Brain pericyte (primary cell): ENCODE results near the gene TLCD4.

Experiments
- DNase-seq: peaks from one replicate; pipeline ENCODE4 v3.0.0-alpha.2; 2012; ENCODE audit warnings: low read depth, low spot score

The TLCD4 gene

DNA sequence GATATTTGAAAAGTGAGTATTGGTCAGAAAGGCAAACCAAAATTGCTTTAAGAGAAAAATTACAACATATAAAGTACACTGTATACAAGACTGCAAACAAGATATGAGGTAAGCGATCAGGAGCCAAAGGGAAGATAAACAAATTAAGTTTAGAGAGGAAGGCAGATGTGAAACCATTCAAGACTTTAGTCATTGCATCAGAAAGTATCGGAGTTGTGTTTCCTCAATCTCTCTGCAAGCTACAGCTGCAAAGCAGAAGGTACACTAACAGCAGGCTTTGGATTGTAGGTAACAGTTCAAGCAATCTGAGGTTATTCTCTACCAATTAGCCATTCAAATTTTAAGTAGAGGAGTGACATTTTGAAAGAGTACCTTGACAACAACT lies 21.3 kb upstream of the TLCD4 start:
- no peak for DNase-seq

DNA sequence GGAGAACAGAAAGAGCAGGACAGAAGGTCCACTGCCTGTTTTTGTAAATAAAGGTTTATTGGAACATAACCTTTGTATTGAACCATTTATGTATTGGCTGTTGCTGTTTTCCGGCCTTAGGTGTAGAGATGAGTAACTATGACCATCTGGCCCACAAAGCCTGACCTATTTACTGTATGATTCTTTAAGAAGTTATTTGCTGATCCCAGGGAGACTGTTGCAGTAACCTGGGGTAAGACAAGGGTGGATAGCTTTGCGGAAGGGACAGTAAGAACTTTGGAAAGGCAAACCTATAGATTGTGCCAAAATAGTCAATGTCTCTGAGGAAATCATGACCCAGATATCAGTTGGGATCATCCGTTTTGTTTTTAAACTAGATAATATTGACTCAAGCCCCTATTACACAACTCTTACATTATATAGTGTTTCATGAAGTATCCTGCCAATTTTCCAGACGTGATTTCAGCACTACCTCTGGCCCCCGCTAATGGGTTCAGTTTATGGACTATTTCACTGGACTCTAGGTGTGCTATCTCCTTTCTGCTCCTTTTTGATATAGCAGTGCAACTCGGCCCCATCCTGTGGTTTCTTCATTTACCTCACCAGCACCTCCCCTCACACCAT lies 20.8 kb upstream of the TLCD4 start:
- DNase-seq, result no peak

DNA sequence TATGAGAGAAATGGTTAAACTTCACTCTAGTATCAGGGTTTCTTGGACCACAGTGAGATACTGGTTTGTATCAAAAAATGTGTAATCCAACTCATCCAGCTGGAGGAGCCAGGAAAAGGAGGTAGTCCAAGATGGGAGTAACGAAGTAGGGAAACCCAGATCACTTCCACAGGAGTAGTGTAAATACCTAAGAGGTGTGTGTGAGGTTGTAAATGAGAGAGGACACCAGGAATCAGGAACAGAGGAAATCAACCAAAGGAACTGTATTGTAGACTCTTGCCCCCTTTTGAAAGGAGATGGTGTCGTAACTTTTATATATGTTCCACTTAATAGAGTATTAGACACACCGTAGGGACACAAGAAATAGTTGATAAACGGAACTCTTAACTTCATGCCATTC lies 19.7 kb upstream of the TLCD4 start:
- no peak for DNase-seq

DNA sequence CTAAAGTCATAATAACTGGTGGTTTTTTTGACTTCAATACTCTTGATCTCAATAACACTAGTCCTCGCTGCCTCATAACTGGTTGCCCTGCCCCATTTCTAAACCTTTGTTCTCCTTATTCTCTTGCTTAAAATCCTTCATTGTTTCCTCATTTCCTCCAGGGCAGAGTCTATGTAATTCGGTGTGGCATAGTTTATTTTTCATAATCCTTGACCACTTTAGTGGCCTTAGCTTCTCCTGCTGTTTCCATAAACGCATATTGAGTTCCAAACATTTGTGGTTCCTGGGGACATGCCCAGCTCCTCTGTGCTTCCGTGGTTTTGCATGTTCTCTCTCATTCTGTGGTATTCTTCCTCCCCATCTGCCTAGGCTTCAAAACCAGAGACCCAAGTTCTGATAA lies 19.0 kb upstream of the TLCD4 start:
- DNase-seq, result no peak

DNA sequence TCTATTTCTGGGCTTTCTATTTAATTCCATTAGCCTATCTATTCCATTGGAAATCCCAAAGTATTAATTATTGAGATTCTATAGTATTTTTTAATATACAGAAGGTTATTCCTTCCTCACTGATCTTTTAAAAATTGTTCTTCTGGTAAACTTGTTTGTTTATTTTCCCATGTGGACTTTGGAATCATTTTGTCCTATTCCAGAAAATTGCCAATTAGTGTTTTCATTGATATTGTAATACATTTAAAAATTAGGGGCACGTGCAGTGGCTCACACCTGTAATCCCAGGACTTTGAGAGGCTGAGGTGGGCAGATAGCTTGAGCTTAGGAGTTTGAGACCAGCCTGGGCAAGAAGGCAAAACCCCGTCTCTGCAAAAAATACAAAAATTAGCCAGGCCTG lies 8.4 kb upstream of the TLCD4 start:
- no peak for DNase-seq

DNA sequence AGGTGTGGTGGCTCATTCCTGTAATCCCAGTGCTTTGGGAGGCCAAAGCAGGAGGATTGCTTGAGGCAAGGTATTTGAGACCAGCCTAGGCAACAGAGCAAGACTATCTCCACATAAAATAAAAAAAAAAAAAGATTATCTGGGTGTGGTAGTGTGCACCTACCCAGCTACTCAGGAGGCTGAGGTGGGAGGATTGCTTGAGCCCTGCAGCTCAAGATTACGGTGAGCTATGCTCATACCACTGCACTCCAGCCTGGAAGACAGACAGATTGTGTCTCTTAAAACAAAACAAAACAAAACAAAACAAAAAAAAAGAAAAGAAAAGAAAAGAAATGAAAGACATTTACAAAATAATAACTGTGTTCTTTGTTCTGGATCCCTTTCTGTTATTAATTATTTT lies 6.1 kb upstream of the TLCD4 start:
- DNase-seq, result no peak

DNA sequence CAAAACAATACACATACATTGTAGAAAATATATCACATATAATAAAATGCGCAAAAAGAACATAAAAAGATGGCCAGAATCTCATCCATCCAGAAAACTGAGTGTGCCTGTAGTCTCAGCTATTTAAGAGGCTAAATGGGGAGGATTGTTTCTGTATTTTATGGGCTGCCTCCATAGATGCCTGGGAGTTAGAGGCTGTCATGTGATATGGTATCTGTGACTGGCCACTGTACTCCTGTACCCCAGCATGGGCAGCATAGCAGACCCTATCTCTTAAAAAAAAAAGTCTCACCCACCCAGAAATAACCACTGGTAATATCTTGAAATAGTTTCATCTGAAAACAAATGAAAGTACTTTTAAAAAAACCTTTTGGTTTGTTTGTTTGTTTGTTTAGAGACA lies 3.5 kb upstream of the TLCD4 start:
- DNase-seq, result no peak

DNA sequence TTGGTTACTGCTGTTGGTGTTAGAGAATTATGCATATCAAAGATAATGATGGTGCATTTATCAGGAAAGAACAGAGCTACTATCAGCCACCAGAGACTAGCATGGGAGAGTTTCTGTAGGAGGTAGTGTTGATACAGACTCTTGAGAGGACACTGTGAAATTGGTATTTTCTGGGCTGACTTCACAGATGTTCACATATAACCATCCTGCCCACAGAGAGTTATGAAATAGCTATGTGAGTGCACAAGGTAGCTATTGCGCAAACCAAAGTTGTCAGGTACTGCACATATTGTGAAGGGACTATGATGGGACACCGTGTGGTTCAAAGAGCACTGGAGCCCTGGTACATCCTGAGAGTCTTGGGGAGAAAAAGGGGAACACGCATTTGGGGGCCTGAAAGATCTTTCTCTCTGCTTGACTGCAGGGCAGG lies 1.4 kb upstream of the TLCD4 start:
- DNase-seq, result no peak

DNA sequence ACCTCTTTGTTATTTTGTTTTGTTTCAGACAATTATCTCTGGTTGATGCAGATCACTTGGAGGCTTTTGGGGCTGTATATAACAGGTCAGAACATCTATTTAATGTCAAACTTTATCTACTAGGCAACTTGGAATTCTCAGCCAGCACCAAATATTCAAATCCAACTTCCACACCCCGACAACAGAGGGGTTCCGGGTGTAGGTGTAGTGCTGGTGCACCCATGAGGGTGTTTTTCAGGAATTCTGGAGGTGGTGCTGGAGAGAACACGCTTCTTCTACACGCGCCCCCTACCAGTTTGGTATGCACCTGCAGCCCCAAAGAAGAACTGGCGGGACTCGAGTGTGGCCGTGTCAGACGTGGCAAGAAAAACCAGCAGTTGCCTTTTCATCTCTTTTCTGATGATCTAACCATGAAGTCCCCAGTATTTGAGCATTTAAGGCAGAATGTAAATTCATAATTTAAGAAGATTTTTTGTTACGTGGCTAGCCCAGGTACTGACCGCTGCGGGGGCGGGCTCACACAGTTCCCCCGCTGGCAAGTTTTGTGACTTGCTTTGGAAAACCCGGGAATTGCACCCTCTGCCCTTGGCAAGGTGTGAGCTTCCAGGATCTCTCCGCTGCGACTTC lies 462 bp upstream of the TLCD4 start:
- DNase-seq, result no peak

DNA sequence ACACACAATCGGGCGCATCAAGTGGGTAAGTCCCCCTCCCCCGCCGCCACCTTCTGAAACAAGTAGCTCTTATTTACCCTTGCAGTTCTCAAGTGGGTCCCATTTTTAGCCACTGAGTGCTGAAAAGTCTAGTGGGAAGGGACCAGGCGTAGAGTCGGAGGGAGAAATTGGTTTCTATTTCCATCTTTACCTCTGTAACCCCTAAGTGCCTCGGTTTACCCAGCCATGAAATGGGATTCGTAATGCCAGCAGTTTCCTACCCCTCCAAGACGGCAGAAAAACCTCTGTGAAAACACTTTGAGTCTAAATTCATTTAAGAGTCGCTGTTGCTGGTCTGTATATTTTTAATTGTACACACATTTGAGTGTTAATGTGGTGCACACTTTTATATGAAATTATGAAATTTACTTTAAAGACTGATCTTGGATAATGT lies 928 bp downstream of the TLCD4 start:
- no peak for DNase-seq

DNA sequence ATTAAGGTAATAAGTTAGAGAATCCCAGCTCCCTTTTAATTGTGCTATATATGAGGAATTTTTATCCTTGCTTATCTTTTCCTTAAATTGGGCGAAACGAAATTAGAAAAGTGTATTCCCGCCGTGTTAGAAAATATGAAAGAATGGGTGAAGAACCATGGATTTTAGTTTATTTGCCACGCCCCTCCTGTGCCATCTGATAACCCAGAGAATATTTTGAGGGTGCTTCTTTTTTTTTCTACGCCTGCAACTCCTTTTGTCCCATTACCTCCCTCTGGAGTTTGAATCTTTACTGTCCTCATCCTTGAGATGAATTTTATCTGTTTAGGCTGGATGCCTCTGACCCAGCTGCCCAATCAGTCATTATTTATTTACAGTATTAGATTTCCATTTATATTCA lies 1.6 kb downstream of the TLCD4 start:
- DNase-seq, result no peak

DNA sequence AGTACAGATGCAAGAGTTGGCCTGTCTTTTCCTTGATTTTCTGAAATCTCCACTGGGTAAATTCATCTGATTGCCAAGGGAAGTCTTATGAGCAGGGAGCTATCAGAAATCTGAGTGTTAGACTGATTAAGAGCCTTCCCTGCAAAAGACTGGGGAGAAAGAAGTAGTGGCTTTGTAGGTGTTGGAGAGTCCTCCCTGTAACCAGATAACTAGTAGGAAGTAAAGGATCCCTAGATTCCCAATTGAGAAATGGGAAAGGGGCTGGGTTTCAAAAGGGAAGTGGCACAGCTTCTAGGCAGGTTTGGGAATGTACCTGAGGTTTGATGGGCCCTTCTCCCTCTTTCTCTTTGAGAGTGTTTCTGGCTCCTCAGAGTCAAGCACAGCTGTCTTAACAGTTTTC lies 2.1 kb downstream of the TLCD4 start:
- no peak for DNase-seq

DNA sequence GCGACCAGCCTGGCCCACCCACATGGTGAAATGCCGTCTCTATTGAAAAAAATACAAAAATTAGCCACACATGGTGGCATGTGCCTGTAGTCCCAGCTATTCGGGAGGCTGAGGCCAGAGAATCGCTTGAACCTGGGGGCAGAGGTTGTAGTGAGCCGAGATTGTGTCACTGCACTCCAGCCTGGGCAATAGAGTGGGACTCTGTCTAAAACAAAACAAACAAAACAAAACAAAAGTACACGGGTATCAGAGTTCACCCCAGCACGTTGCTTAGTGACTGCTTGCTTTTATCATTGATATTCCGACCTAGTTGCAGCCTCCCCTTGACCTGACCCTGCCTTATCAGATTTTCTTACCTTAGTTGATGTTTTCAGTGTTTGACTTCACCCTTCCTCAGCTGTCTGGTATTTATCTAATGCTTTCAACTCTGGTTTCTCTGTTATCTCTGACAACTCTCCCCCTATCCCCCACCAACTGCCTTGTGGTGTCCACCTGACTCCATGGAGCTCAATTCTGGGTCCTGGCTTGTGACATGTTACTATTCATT lies 5.1 kb downstream of the TLCD4 start:
- DNase-seq, result no peak

DNA sequence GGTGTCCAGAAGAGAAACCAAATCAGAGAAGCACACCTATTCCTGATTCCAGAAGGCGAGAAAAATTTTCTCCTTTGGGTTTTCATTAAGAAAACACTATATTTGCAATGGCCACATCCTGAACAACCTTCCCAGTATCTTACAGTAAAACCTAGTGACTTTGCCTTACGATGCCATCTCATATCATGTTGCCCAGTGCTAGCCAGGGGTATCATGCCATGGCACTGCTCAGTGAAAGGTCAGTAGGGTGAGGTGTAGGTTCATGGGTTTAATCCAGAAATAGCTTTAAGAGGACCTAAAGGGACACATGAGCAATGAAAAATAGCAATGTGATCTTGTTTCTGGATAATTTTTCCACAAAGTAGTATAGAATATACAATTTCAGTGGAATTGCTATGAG lies 7.2 kb downstream of the TLCD4 start:
- no peak for DNase-seq

DNA sequence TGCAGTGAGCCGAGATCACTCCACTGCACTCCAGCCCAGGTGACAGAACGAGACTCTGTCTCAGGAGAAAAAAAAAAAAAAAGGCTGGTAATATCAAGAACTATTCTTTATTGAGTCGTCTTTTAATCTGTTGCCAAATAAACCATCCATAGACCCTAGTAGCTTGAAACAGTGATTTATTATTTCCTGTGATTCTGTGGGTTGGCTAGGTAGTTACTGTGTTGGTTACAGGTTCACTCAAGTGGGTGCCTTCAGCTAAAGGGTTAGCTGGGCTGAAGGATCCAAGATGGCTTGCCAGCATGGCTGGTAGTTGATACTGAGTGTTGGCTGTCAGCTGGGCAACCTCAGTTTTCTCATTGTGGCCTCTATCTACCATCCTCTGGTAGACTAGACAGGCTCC lies 9.2 kb downstream of the TLCD4 start:
- no peak for DNase-seq

DNA sequence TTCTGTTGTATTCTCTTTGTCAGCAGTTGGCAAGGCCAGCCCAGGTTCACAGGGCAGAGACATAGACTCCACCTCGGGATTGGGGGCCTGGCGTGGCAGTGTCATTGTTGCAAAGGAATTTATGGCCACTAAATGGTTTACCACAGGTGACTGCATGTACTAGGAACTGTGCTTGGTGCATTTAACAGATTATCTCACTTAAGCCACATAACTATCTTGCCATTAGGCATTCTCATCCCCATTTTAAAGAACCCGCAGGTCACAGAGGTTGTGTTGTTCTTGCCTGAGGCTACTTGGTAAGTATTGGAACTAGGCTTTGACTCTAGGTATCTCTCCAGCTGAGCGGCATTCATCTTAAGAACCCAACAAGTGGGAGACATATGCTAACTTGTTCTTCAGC lies 9.7 kb downstream of the TLCD4 start:
- DNase-seq, result no peak

DNA sequence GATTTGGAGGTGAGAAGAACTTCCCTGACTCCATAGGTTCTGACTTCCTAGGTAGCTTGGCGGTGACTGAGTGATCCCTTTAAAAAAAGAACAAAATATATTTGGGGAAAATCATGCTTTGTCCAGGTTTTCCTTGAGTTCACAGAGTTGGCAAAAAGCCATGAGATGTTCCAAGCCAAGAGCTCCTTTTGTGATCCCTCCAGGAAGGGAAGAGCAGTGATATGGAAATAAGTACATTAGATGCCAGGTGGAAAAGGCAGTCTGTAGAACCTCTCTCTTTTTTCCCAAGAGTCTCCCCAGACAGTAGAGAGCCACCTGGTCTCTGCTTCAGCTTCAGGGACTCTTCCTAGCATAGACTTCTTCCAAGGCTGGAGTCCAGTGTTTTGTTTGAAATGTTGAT lies 10.2 kb downstream of the TLCD4 start:
- no peak for DNase-seq

DNA sequence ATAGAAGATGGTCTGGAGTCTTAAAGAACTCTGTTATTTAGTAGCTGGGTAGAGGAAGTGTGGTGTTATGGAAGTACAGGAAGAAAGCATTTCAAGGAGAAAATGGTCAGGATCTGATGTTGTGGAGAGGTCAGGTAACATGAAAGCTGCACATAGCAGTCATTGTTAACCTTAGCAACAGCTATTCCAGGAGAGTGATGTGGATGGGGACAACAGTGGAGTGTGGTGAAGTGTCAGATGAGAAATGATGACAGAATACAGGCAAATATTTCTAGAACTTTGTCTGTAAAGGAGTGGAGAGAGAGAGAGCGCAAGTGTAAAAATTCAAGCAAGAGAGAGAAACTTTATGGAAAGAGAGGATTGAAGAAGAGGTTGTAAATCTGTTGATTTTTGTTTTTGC lies 15.6 kb downstream of the TLCD4 start:
- no peak for DNase-seq

DNA sequence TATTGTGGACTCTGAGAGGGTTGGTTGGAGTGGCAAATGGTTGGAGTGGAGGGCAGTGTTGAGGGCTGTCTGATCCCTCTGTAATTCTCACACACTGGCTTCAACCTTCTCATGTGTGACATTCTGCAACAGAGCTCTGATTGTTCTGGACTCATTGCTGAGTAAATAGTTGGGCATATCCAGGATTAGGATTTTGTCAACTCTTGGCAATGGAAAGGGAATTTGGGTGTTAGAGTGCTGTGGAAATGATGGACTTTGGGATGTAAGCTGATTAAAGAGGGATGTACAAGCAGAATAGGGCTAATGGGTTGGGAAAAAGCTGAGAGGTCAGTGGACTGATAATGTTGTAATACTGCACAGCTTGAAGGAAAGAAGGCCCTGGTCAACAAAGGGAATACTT lies 16.5 kb downstream of the TLCD4 start:
- no peak for DNase-seq

DNA sequence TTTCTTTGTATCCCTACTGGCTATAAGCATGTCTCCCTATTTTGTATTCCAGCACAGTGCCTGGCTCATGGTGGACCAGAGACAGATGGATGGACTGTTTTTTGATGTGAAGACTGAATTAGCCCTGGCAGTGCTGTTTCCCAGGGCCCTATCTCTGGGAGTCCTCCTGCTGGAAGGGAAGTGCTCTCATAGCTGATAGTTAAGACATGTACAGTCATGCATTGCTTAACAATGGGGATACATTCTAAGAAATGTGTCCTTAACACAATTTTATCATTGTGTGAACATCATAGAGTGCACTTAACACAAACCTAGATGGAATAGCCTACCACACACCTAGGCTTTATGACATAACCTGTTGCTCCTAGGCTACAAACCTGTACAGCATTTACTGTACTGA lies 21.1 kb downstream of the TLCD4 start:
- no peak for DNase-seq

DNA sequence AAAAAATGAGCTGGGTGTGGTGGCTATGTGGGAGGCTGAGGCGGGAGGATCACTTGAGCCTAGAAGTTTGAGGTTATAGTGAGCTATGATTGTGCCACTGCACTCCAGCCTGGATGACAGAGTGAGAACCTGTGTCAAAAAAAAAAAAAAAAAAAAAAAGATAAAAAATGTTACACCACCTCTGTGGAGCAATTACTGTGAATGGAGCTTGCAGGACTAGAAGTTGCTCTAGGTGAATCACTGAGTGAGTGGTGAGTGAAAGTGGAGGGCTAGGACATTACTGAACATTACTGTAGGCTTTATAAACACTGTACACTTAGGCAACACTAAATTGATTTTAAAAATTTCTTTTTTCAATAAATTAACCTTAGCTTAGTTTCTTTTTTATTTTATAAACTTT lies 21.9 kb downstream of the TLCD4 start:
- no peak for DNase-seq

DNA sequence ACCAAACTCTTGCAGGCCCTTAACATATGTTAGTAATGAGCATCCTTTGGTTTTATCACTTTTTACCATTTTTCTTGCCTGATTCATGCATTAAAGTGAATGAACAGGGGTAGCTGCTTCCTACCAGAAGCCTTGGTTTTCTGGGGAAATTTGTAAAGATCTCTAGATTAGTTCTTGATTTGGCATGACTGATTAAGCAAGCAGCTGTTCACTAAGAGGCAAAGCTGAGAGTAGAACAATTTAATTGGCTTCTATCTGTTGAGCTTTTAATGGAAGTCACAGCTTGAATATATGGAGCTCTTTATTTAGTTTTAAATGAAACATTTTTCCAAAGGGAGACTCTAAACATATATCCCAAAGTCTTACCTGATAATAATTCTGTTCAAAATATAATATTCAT lies 23.6 kb downstream of the TLCD4 start:
- DNase-seq, result no peak

DNA sequence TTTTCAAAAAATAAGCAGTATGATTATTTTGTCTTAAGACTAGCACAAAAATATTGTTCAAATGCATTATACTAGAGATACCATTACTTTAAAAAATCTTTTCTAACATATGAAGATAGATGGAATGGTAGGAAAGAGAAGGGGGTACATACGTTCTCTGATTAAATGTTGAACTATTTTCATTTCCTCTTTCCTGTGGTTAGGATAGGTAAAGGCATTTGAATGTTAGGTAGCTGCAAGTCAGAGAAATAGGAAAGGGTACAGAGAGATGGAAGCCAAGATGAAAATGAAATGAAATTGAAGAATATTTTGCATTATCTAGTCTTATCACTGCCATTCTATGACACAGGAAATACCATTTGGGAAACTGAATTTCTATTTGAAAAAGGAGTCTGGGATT lies 28.3 kb downstream of the TLCD4 start:
- no peak for DNase-seq

DNA sequence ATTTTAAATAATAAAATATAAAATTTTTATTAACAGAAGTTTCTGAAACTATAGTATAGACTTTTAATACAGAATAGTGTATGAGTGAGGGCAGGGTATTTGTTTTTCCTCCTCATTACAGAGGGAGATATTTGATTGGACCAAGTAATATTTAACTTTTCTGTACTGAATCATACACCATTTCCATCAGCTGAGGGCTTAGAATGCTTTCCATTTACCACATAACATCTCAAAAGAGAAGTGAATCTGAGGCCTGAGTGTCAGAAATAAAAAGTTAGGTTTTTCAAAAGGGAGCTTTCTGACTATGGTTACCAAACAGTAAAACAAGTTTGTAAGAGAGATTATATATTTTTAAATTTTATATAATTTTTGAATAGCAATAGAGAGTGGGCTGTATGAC lies 29.5 kb downstream of the TLCD4 start:
- DNase-seq, result no peak
